Measurements from ENCODE around the gene CASP8. TPM values are rescaled to one million over a fixed set of nuclear protein-coding genes. Genes with fewer than 3 reads are reported as not detected.

The CASP8 gene
- total and polyA plus RNA-seq, 2 of the 8 experiments (the other 6 are each of a cell fraction or from before 2014, with no cell fraction given), result 2.3 to 3.6 TPM

DNA sequence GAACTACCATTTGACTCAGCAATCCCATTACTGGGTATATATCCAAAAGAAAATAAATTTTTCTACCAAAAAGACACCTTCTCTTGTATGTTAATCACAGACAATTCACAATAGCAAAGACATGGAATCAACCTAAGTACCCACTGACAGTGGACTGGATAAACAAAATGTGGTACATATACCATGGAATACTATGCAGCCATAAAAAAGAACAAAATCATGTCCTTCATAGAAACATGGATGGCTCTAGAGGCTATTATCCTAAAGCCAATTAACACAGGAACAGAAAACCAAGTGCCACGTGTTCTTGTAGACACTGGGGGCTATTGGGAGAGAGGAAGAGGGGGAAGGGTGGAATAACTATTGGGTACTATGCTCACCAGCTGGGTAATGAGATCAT is 69.1 kb downstream of the CASP8 start:
- no peaks in the 10 kb centered on the region for H3K23me2 ChIP-seq (ENCODE audit: low read depth, low read length)
- H3K56ac ChIP-seq (replicated peaks; ENCODE audit: insufficient read length, low read depth, low read length), result no peak overlapping the region
- no peaks in the 10 kb centered on the region for H3K27me3 ChIP-seq (replicated peaks in 1 of 4; ENCODE audit: control insufficient read depth in 3 of 4, extremely low read depth in 1 of 4, insufficient read depth in 3 of 4, low read length in 3 of 4)
- no peak overlapping the region for H4K5ac ChIP-seq (ENCODE audit: insufficient read length, low read depth, low read length)
- no peak overlapping the region for H2BK20ac ChIP-seq (ENCODE audit: low read length)
- H3K18ac ChIP-seq (ENCODE audit: extremely low read depth, low read length), result no peak overlapping the region
- H3K79me1 ChIP-seq (ENCODE audit: low read depth, low read length), result no peaks in the 10 kb centered on the region
- H2BK5ac ChIP-seq (ENCODE audit: low read depth, low read length), result no peak overlapping the region
- H3K36me3 ChIP-seq (ENCODE audit: control insufficient read depth in 2 of 4, insufficient read depth in 4 of 4, low read length in 3 of 4), result no peaks in the 10 kb centered on the region
- H4K91ac ChIP-seq (replicated peaks; ENCODE audit: insufficient read length, low read length), result no peak overlapping the region
- H3K79me2 ChIP-seq (ENCODE audit: control insufficient read depth in 1 of 2, insufficient read depth in 2 of 2, low read length in 2 of 2), result no peaks in the 10 kb centered on the region
- WGBS, 2 experiments (ENCODE audit: extremely low coverage in 1 of 2, insufficient coverage in 1 of 2, insufficient read length in 1 of 2, insufficient replicate concordance in 2 of 2, low coverage in 1 of 2, low lambda C conversion rate in 2 of 2, missing lambda C conversion rate in 1 of 2), result 65% methylated on average over 1 of the region's 1 CpG; no CpG with 5 or more reads in 1 of the 2 experiments
- H3K23ac ChIP-seq (ENCODE audit: insufficient read length), result no peak overlapping the region
- H2BK12ac ChIP-seq (ENCODE audit: low read depth, low read length), result no peak overlapping the region
- POLR2A ChIA-PET (ENCODE audit: partially characterized antibody), result no interaction called here
- H3K27ac ChIP-seq (ENCODE audit: low read depth, low read length), result no peak overlapping the region
- no peak overlapping the region for H3K4ac ChIP-seq (replicated peaks; ENCODE audit: insufficient read length, low read depth, low read length)
- FAIRE-seq, result no peak
- H2BK15ac ChIP-seq (ENCODE audit: low read length), result no peak overlapping the region
- no peak overlapping the region for H3K4me2 ChIP-seq (ENCODE audit: insufficient read depth in 1 of 2, low read depth in 2 of 2, low read length in 2 of 2)
- no peaks in the 10 kb centered on the region for H3K9me3 ChIP-seq (ENCODE audit: insufficient read depth in 2 of 2, low read depth in 1 of 2, low read length in 1 of 2)
- no peak overlapping the region for H2AFZ ChIP-seq (ENCODE audit: low read length)
- CTCF ChIA-PET (ENCODE audit: partially characterized antibody), result interaction anchor here (1.8 kb wide), 1 partner anchor 15 kb away, joined by 6 read pairs; no protein-coding TSS in a partner anchor
- no peak for TF ChIP-seq E2F6 (IDR thresholded peaks at IDR 0.05)
- TF ChIP-seq MAFK (IDR thresholded peaks at IDR 0.05; ENCODE audit: low read depth, low read length), result no peak
- no peak for TF ChIP-seq RNF2 (IDR thresholded peaks at IDR 0.05; ENCODE audit: borderline replicate concordance, low read depth, low read length, missing control alignments, poor library complexity, severe bottlenecking)
- TF ChIP-seq, protein P1, sequence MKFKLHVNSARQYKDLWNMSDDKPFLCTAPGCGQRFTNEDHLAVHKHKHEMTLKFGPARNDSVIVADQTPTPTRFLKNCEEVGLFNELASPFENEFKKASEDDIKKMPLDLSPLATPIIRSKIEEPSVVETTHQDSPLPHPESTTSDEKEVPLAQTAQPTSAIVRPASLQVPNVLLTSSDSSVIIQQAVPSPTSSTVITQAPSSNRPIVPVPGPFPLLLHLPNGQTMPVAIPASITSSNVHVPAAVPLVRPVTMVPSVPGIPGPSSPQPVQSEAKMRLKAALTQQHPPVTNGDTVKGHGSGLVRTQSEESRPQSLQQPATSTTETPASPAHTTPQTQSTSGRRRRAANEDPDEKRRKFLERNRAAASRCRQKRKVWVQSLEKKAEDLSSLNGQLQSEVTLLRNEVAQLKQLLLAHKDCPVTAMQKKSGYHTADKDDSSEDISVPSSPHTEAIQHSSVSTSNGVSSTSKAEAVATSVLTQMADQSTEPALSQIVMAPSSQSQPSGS (IDR thresholded peaks at IDR 0.05; ENCODE audit: low read length), result no peak
- TF ChIP-seq TCF12 (IDR thresholded peaks at IDR 0.05; ENCODE audit: low read depth, low read length), result no peak
- no peak overlapping the region for H4K8ac ChIP-seq (ENCODE audit: extremely low read depth, insufficient read depth, low read length)
- no peaks in the 10 kb centered on the region for H3K4me1 ChIP-seq (replicated peaks in 1 of 4; ENCODE audit: control insufficient read depth in 3 of 4, insufficient read depth in 4 of 4, low read length in 3 of 4)
- H3K14ac ChIP-seq (ENCODE audit: insufficient read length), result no peak overlapping the region
- no peaks in the 10 kb centered on the region for H4K20me1 ChIP-seq (replicated peaks in 1 of 2; ENCODE audit: control insufficient read depth in 1 of 2, insufficient read depth in 2 of 2, low read length in 2 of 2)
- no peak overlapping the region for H3K9ac ChIP-seq (replicated peaks in 1 of 4; ENCODE audit: extremely low read depth in 1 of 4, low read depth in 3 of 4, low read length in 3 of 4)
- H2AK5ac ChIP-seq (ENCODE audit: low read depth, low read length), result no peak overlapping the region
- no peak for DNase-seq (ENCODE audit: low read depth in 1 of 2, low spot score in 2 of 2)
- no peak overlapping the region for H2BK120ac ChIP-seq (replicated peaks; ENCODE audit: low read depth, low read length)
- no peak overlapping the region for H3K4me3 ChIP-seq (ENCODE audit: extremely low read depth in 1 of 4, insufficient read depth in 2 of 4, low read depth in 3 of 4, low read length in 4 of 4)
